Cerebellar cortex (tissue), 1 donor: ENCODE measurements around the gene MICA.
"Not testable (repeated sequence)": the region's sequence is repeated elsewhere in the genome, so short reads cannot be mapped to it uniquely, and the experiment has no call there.

Experiments
- DNase-seq: peaks from one replicate; pipeline ENCODE4 v3.0.0-alpha.2; 2015; ENCODE audit warnings: low spot score

Gene MICA

GRCh38 chr6:31414148-31414770, 10.9 kb downstream of the MICA start:
- not testable (repeated sequence) for DNase-seq

GRCh38 chr6:31414771-31415265, 11.4 kb downstream of the MICA start:
- DNase-seq, result no peak

GRCh38 chr6:31416394-31417014, 13.1 kb downstream of the MICA start:
- DNase-seq, result no peak

GRCh38 chr6:31418251-31418650, 14.9 kb downstream of the MICA start:
- peak; percentile 33 for DNase-seq

- no peak for DNase-seq
Observed at GRCh38 chr6:31419842-31420241, 16.4 kb downstream of the MICA start.

GRCh38 chr6:31420546-31420945, 17.2 kb downstream of the MICA start:
- DNase-seq, result no peak

GRCh38 chr6:31422587-31422986, 19.2 kb downstream of the MICA start:
- no peak for DNase-seq

- DNase-seq, result no peak
Observed at GRCh38 chr6:31423550-31423949, 20.2 kb downstream of the MICA start.

- DNase-seq, result no peak
Observed at GRCh38 chr6:31426395-31427354, 23.3 kb downstream of the MICA start.

GRCh38 chr6:31430449-31430848, 27.1 kb downstream of the MICA start:
- DNase-seq, result no peak

GRCh38 chr6:31435051-31435450, 31.7 kb downstream of the MICA start:
- not testable (repeated sequence) for DNase-seq

GRCh38 chr6:31438222-31438621, 34.8 kb downstream of the MICA start:
- DNase-seq, result no peak

- DNase-seq, result no peak
Observed at GRCh38 chr6:31438677-31439076, 35.3 kb downstream of the MICA start.

- peak; percentile 72 for DNase-seq
Observed at GRCh38 chr6:31441365-31442267, 38.2 kb downstream of the MICA start.

GRCh38 chr6:31446481-31446880, 43.1 kb downstream of the MICA start:
- DNase-seq, result no peak

- DNase-seq, result not testable (repeated sequence)
Observed at GRCh38 chr6:31446999-31447789, 43.8 kb downstream of the MICA start.

GRCh38 chr6:31450751-31451150, 47.4 kb downstream of the MICA start:
- DNase-seq, result no peak

GRCh38 chr6:31452859-31453258, 49.5 kb downstream of the MICA start:
- no peak for DNase-seq

- no peak for DNase-seq
Observed at GRCh38 chr6:31453259-31453658, 49.9 kb downstream of the MICA start.

- DNase-seq, result not testable (repeated sequence)
Observed at GRCh38 chr6:31459864-31460263, 56.5 kb downstream of the MICA start.
